Spleen (tissue), 7 donors: Measurements from ENCODE around the gene NEDD4L.

ENCODE experiments used
- CTCF ChIP-seq, 11 experiments: fragments of 200-600 bp in 7 of 11; fragments of 450-650 bp in 4 of 11; sonication (generic) in 4 of 11; IDR thresholded peaks in 8 of 11; conservative IDR thresholded peaks in 3 of 11; 1 replicate in 7 of 11; 2 replicates in 4 of 11; pipeline versions ENCODE4 v1.4.0 to v1.8.0; 2016 to 2021; ENCODE audit warnings: antibody characterized with exemption in 11 of 11, inconsistent platforms in 4 of 11, mild to moderate bottlenecking in 1 of 11
- POLR2A ChIP-seq, 3 donors: fragments of 450-650 bp; IDR thresholded peaks; one replicate each; pipeline ENCODE4 v1.5.1; 2017; ENCODE audit warnings: antibody characterized with exemption in 3 of 3, mild to moderate bottlenecking in 1 of 3
- POLR2AphosphoS5 ChIP-seq, 3 donors: sonication (generic); formaldehyde crosslinking; IDR thresholded peaks; one replicate each; pipeline ENCODE4 v1.5.1; 2017; ENCODE audit warnings: antibody characterized with exemption in 3 of 3
- donor health status: DM: no; HTN: no; CAD: no; lungs with moderate emphysema.
- donor health status: DM: no; HTN: no; CAD: no.
- donor health status: DM: no; HTN: no; CAD: no.

GRCh38 chr18:58307441-58307840, 263.4 kb downstream of the NEDD4L start:
- no peak for TF ChIP-seq CTCF (IDR thresholded peaks at IDR 0.05 in 8 of 11, conservative IDR thresholded peaks at IDR 0.05 in 3 of 11)
- TF ChIP-seq POLR2AphosphoS5 (IDR thresholded peaks at IDR 0.05): no peak
- no peak for TF ChIP-seq POLR2A (IDR thresholded peaks at IDR 0.05)
